SU-DHL-6 (cell line): ENCODE measurements around the gene SAT1.
A peak's percentile ranks its signal among the peaks of the same experiment; 100 is the strongest.

Experiments
- H2AFZ ChIP-seq: fragments of 200-600 bp; sonication (generic); 2 replicates; pipeline ENCODE4 v1.6.1; 2014; ENCODE audit warnings: low read depth, mild to moderate bottlenecking, moderate library complexity, mixed read lengths, antibody characterized with exemption, low read length; ENCODE audit not compliant: severe bottlenecking
- H3F3A ChIP-seq: fragments of 200-600 bp; shearing (Covaris generic); 2 replicates; pipeline ENCODE4 v1.6.0; 2016; ENCODE audit warnings: antibody characterized with exemption, mild to moderate bottlenecking; ENCODE audit not compliant: insufficient read depth
- H3K27ac ChIP-seq: fragments of 200-600 bp; sonication (generic); 2 replicates; pipeline ENCODE4 v1.5.1; 2016; ENCODE audit warnings: low read depth, mild to moderate bottlenecking, low read length, moderate library complexity, mixed read lengths
- H3K27me3 ChIP-seq: fragments of 200-600 bp; sonication (generic), shearing (Covaris generic); 2 replicates; pipeline ENCODE4 v1.6.0; 2014; ENCODE audit warnings: mild to moderate bottlenecking, low read length
- H3K36me3 ChIP-seq: fragments of 200-600 bp; sonication (generic); 2 replicates; pipeline ENCODE4 v1.6.1; 2014; ENCODE audit warnings: mild to moderate bottlenecking, low read length, mixed read lengths
- H3K4me2 ChIP-seq: fragments of 300-600, 200-600 bp; shearing (Covaris generic), sonication (generic); 2 replicates; pipeline ENCODE4 v1.6.0; 2014; ENCODE audit warnings: low read length, low read depth, mild to moderate bottlenecking; ENCODE audit not compliant: poor library complexity, severe bottlenecking
- H3K4me3 ChIP-seq: fragments of 200-600 bp; sonication (generic); 2 replicates; pipeline ENCODE4 v1.5.1; 2014; ENCODE audit warnings: antibody characterized with exemption, low read length, mild to moderate bottlenecking, mixed read lengths; ENCODE audit not compliant: insufficient read depth, poor library complexity, severe bottlenecking
- H3K79me2 ChIP-seq: fragments of 200-600 bp; sonication (generic); 2 replicates; pipeline ENCODE4 v1.6.1; 2014; ENCODE audit warnings: mild to moderate bottlenecking, low read length, moderate library complexity; ENCODE audit not compliant: insufficient read depth
- H3K9ac ChIP-seq: fragments of 200-600 bp; sonication (generic); 2 replicates; pipeline ENCODE4 v1.7.0; 2014; ENCODE audit warnings: mild to moderate bottlenecking, low read length
- H3K9me2 ChIP-seq: fragments of 200-600 bp; sonication (generic); replicated peaks from 2 replicates; pipeline ENCODE4 v1.6.1; 2014; ENCODE audit warnings: low read length; ENCODE audit not compliant: insufficient read depth
- H3K9me3 ChIP-seq: fragments of 200-600 bp; sonication (generic); 2 replicates; pipeline ENCODE4 v1.6.1; 2014; ENCODE audit warnings: low read length, mixed read lengths; ENCODE audit not compliant: insufficient read depth
- H4K20me1 ChIP-seq: fragments of 200-600 bp; sonication (generic); 2 replicates; pipeline ENCODE4 v1.6.1; 2014; ENCODE audit warnings: low read depth, mild to moderate bottlenecking, antibody characterized with exemption, low read length, moderate library complexity, mixed read lengths
- EZH2phosphoT487 ChIP-seq: fragments of 200-600 bp; sonication (generic), shearing (Covaris generic); conservative IDR thresholded peaks from 2 replicates; pipeline ENCODE4 v1.6.1; 2018; ENCODE audit warnings: mild to moderate bottlenecking, antibody characterized with exemption, low read length, moderate library complexity, mixed read lengths
- TF ChIP-seq, protein P1 (sequence below): fragments of 200-600 bp; sonication (generic); IDR thresholded peaks from one replicate; pipeline ENCODE4 v1.5.1; 2017; ENCODE audit warnings: antibody characterized with exemption, mild to moderate bottlenecking, low read length, moderate library complexity; ENCODE audit not compliant: insufficient read depth, poor library complexity, severe bottlenecking

SAT1 gene

DNA sequence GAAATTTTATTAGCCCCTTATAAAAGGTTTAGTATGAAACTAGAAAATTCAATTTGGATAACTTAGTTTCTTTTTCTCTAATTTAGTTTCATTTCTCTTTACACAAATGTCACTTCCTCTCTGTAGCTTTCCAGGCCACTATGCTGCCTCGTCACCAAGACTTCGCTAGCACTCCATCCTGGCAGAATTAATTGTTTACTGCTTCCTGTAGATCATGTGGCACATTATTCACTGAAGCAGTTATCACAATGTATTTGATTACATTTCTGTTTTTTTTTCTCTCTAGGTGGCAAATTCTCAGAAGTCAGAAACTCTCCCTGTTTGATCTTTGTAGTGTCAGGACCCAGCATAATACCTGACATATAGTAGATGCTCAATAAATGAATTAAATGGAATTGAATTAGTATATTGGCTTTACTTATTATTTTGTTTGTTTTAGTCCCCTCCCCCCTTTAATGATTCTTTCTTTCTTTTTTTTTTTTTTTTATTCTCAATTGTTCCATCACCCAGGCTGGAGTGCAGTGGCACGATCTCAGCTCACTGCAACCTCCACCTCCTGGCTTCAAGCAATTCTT lies 9.3 kb upstream of the SAT1 start:
- Histone ChIP-seq H2AFZ (no peak overlapping the region), H4K20me1 (no peaks in the 10 kb centered on the region), H3K4me2 (peak overlapping the region; percentile 46), H3F3A (peaks cover 7% of the 10 kb centered on the region; the same call in 1 of the 2 replicates), H3K27ac (peak overlapping the region; percentile 62), H3K79me2 (no peaks in the 10 kb centered on the region), H3K9ac (no peak overlapping the region), H3K27me3 (no peaks in the 10 kb centered on the region), H3K9me2 (no peaks in the 10 kb centered on the region), H3K9me3 (no peaks in the 10 kb centered on the region), H3K4me3 (no peak overlapping the region), H3K36me3 (no peaks in the 10 kb centered on the region)
- TF ChIP-seq, protein P1, sequence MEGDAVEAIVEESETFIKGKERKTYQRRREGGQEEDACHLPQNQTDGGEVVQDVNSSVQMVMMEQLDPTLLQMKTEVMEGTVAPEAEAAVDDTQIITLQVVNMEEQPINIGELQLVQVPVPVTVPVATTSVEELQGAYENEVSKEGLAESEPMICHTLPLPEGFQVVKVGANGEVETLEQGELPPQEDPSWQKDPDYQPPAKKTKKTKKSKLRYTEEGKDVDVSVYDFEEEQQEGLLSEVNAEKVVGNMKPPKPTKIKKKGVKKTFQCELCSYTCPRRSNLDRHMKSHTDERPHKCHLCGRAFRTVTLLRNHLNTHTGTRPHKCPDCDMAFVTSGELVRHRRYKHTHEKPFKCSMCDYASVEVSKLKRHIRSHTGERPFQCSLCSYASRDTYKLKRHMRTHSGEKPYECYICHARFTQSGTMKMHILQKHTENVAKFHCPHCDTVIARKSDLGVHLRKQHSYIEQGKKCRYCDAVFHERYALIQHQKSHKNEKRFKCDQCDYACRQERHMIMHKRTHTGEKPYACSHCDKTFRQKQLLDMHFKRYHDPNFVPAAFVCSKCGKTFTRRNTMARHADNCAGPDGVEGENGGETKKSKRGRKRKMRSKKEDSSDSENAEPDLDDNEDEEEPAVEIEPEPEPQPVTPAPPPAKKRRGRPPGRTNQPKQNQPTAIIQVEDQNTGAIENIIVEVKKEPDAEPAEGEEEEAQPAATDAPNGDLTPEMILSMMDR, result no peak
- TF ChIP-seq EZH2phosphoT487, result no peak

GRCh38 chrX:23776363-23776762 lies 6.6 kb upstream of the SAT1 start:
- peaks cover 12% of the 10 kb centered on the region; the same call in 1 of the 2 replicates for H3F3A ChIP-seq
- H3K27me3 ChIP-seq, result no peaks in the 10 kb centered on the region
- H3K27ac ChIP-seq, result peak overlapping the region; percentile 58
- no peaks in the 10 kb centered on the region for H4K20me1 ChIP-seq
- no peaks in the 10 kb centered on the region for H3K9me2 ChIP-seq
- H3K79me2 ChIP-seq, result no peaks in the 10 kb centered on the region
- H3K4me3 ChIP-seq, result no peak overlapping the region
- TF ChIP-seq, protein P1, result no peak
- TF ChIP-seq EZH2phosphoT487, result no peak
- H3K36me3 ChIP-seq, result no peaks in the 10 kb centered on the region
- H3K9me3 ChIP-seq, result no peaks in the 10 kb centered on the region
- H3K4me2 ChIP-seq, result peak overlapping the region; percentile 22
- no peak overlapping the region for H2AFZ ChIP-seq
- H3K9ac ChIP-seq, result no peak overlapping the region

GRCh38 chrX:23779025-23779424 lies 3.9 kb upstream of the SAT1 start:
- Histone ChIP-seq H3K79me2 (peaks cover 5% of the 10 kb centered on the region; the same call in 1 of the 2 replicates), H3K9ac (no peak overlapping the region), H3K4me2 (no peak overlapping the region), H2AFZ (no peak overlapping the region), H4K20me1 (no peaks in the 10 kb centered on the region), H3K27ac (no peak overlapping the region), H3K27me3 (no peaks in the 10 kb centered on the region), H3K9me3 (no peaks in the 10 kb centered on the region), H3K9me2 (no peaks in the 10 kb centered on the region), H3F3A (peaks cover 16% of the 10 kb centered on the region; the same call in 1 of the 2 replicates), H3K4me3 (no peak overlapping the region), H3K36me3 (no peaks in the 10 kb centered on the region)
- TF ChIP-seq EZH2phosphoT487, result no peak
- TF ChIP-seq, protein P1, result no peak
